Measurements from ENCODE around the gene CNN2.
"Not testable (repeated sequence)": the region's sequence is repeated elsewhere in the genome, so short reads cannot be mapped to it uniquely, and the experiment has no call there.

CNN2 gene

DNA sequence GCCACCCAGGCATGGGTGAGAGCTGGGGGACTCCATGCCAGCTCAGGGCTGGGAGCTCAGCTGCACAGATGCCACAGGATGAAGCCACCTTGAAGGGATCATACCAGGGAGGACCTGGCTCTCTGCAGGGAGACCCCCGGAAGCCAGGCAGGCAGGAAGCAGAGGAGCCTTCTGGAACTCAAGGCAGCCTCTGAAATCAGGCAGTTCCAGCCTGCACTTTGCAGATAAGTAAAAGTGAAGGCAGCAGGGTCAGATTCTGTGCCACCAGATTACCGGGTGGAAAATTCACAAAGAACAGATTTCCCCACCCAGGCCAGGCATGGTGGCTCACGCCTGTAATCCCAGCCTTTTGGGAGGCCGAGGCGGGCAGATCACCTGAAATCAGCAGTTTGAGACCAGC lies 8.0 kb upstream of the CNN2 start:
- Histone ChIP-seq H3K27me3 (replicated peaks; ENCODE audit: control insufficient read depth, insufficient read depth, low read length, poor library complexity, severe bottlenecking) (no peaks in the 10 kb centered on the region), H3K27ac (ENCODE audit: insufficient read depth, low read length, poor library complexity, severe bottlenecking) (no peak overlapping the region), H3K4me3 (ENCODE audit: insufficient read depth, low read depth, low read length, poor library complexity, severe bottlenecking) (no peak overlapping the region), H3K36me3 (ENCODE audit: control insufficient read depth, insufficient read depth, low read length) (peaks cover 22% of the 10 kb centered on the region), H3K4me1 (ENCODE audit: control insufficient read depth, insufficient read depth, low read length, poor library complexity, severe bottlenecking) (peaks cover 41% of the 10 kb centered on the region), H3K9me3 (ENCODE audit: control insufficient read depth, low read length) (no peaks in the 10 kb centered on the region)
- DNase-seq, result no peak

DNA sequence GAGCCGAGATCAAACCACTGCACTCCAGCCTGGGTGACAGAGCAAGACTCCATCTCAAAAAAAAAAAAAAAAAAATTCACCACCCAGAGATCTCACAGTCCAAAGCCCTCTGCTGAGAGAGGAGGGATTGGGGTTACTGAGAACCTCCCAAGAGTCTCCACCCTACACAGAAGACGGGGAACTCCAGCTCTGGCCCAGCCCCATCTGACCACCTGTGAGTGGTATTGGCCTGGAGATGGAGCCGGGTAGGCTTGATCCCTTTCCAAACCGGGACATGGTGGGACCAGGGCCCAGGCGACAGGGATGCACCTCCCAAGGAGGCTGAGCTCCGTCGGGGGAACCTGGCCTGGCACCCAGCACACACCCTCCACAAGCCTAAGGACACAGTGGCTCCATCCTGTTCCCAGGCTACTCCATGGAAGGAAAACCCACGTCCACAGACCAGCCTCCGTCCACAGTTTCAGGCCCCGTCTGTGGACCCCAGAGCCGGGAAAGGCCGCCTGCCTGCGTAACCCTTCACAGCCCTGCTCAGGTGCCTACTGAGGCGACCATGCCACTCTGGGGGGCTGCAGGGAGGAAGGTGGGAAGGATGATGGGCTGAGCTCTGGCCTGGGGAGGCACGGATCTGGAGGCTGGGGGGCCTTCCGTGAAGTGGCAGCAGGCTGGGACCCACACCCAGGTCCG lies 7.3 kb upstream of the CNN2 start:
- Histone ChIP-seq H3K27ac (ENCODE audit: insufficient read depth, low read length, poor library complexity, severe bottlenecking) (peak overlapping the region; percentile 48), H3K27me3 (replicated peaks; ENCODE audit: control insufficient read depth, insufficient read depth, low read length, poor library complexity, severe bottlenecking) (no peaks in the 10 kb centered on the region), H3K4me3 (ENCODE audit: insufficient read depth, low read depth, low read length, poor library complexity, severe bottlenecking) (peak overlapping the region; percentile 91), H3K4me1 (ENCODE audit: control insufficient read depth, insufficient read depth, low read length, poor library complexity, severe bottlenecking) (peaks cover 41% of the 10 kb centered on the region), H3K36me3 (ENCODE audit: control insufficient read depth, insufficient read depth, low read length) (peaks cover 16% of the 10 kb centered on the region), H3K9me3 (ENCODE audit: control insufficient read depth, low read length) (no peaks in the 10 kb centered on the region)
- no peak for DNase-seq

GRCh38 chr19:1019616-1019961 lies 6.8 kb upstream of the CNN2 start:
- Histone ChIP-seq H3K4me3 (ENCODE audit: insufficient read depth, low read depth, low read length, poor library complexity, severe bottlenecking) (peak overlapping the region; percentile 91), H3K4me1 (ENCODE audit: control insufficient read depth, insufficient read depth, low read length, poor library complexity, severe bottlenecking) (peaks cover 41% of the 10 kb centered on the region), H3K9me3 (ENCODE audit: control insufficient read depth, low read length) (no peaks in the 10 kb centered on the region), H3K27me3 (replicated peaks; ENCODE audit: control insufficient read depth, insufficient read depth, low read length, poor library complexity, severe bottlenecking) (no peaks in the 10 kb centered on the region), H3K36me3 (ENCODE audit: control insufficient read depth, insufficient read depth, low read length) (peaks cover 13% of the 10 kb centered on the region), H3K27ac (ENCODE audit: insufficient read depth, low read length, poor library complexity, severe bottlenecking) (peak overlapping the region; percentile 95)
- no peak for DNase-seq

- Histone ChIP-seq H3K27me3 (replicated peaks; ENCODE audit: control insufficient read depth, insufficient read depth, low read length, poor library complexity, severe bottlenecking) (no peaks in the 10 kb centered on the region), H3K4me3 (ENCODE audit: insufficient read depth, low read depth, low read length, poor library complexity, severe bottlenecking) (peak overlapping the region; percentile 91), H3K4me1 (ENCODE audit: control insufficient read depth, insufficient read depth, low read length, poor library complexity, severe bottlenecking) (peaks cover 37% of the 10 kb centered on the region), H3K36me3 (ENCODE audit: control insufficient read depth, insufficient read depth, low read length) (peaks cover 6% of the 10 kb centered on the region), H3K27ac (ENCODE audit: insufficient read depth, low read length, poor library complexity, severe bottlenecking) (peak overlapping the region; percentile 95), H3K9me3 (ENCODE audit: control insufficient read depth, low read length) (no peaks in the 10 kb centered on the region)
- no peak for DNase-seq
These were observed 6.2 kb upstream of the CNN2 start for GRCh38 chr19:1019980-1020867.

GRCh38 chr19:1020868-1021425 lies 5.5 kb upstream of the CNN2 start, which contains the start of gene TMEM259:
TMEM259 (minus strand) TSS chr19:1021123; CDS start chr19:1020996, 127 bp downstream.
- DNase-seq, result peak; percentile 95 to 97 (median 96)
- no peaks in the 10 kb centered on the region for H3K27me3 ChIP-seq (replicated peaks; ENCODE audit: control insufficient read depth, insufficient read depth, low read length, poor library complexity, severe bottlenecking)
- H3K36me3 ChIP-seq (ENCODE audit: control insufficient read depth, insufficient read depth, low read length), result peaks cover 6% of the 10 kb centered on the region
- H3K9me3 ChIP-seq (ENCODE audit: control insufficient read depth, low read length), result no peaks in the 10 kb centered on the region
- peaks cover 32% of the 10 kb centered on the region for H3K4me1 ChIP-seq (ENCODE audit: control insufficient read depth, insufficient read depth, low read length, poor library complexity, severe bottlenecking)
- H3K27ac ChIP-seq (ENCODE audit: insufficient read depth, low read length, poor library complexity, severe bottlenecking), result peak within 1 kb of the TSS; percentile 95
- H3K4me3 ChIP-seq (ENCODE audit: insufficient read depth, low read depth, low read length, poor library complexity, severe bottlenecking), result peak within 1 kb of the TSS; percentile 91

DNA sequence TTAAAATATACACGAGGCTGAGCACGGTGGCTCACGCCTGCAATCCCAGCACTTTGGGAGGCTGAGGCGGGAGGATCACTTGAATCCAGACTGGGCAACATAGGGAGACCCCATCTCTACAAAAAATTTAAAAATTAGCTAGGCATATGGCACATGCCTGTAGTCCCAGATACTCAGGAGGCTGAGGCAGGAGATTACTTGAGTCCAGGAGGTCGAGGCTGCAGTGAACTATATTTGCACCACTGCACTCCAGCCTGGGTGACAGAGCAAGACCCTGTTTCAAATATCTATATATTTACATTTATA lies 2.6 kb upstream of the CNN2 start:
- H3K9me3 ChIP-seq (ENCODE audit: control insufficient read depth, low read length); H3K27me3 ChIP-seq (replicated peaks; ENCODE audit: control insufficient read depth, insufficient read depth, low read length, poor library complexity, severe bottlenecking); H3K4me3 ChIP-seq (ENCODE audit: insufficient read depth, low read depth, low read length, poor library complexity, severe bottlenecking); H3K36me3 ChIP-seq (ENCODE audit: control insufficient read depth, insufficient read depth, low read length); DNase-seq; H3K27ac ChIP-seq (ENCODE audit: insufficient read depth, low read length, poor library complexity, severe bottlenecking): not testable (repeated sequence)
- H3K4me1 ChIP-seq (ENCODE audit: control insufficient read depth, insufficient read depth, low read length, poor library complexity, severe bottlenecking), result peaks cover 22% of the 10 kb centered on the region

DNA sequence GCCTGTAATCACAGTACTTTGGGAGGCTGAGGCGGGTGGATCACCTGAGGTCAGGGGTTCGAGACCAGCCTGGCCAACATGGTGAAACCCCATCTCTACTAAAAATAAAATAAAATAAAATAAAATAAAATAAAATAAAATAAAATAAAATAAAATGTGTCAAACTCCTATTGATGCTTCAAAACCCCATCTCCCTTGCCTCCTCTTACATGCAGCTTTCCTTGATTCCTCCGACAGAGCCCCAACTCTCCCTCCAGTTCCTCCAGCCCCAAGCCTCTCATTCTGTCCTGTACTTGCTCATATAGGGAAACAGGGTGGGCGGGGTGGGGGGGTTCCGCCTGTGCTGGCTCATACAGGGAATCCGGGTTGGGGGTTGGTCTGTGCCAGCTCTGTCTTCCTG lies 1.3 kb upstream of the CNN2 start:
- not testable (repeated sequence) for H3K9me3 ChIP-seq (ENCODE audit: control insufficient read depth, low read length); DNase-seq; H3K27me3 ChIP-seq (replicated peaks; ENCODE audit: control insufficient read depth, insufficient read depth, low read length, poor library complexity, severe bottlenecking); H3K36me3 ChIP-seq (ENCODE audit: control insufficient read depth, insufficient read depth, low read length); H3K27ac ChIP-seq (ENCODE audit: insufficient read depth, low read length, poor library complexity, severe bottlenecking); H3K4me3 ChIP-seq (ENCODE audit: insufficient read depth, low read depth, low read length, poor library complexity, severe bottlenecking)
- H3K4me1 ChIP-seq (ENCODE audit: control insufficient read depth, insufficient read depth, low read length, poor library complexity, severe bottlenecking), result peaks cover 22% of the 10 kb centered on the region

GRCh38 chr19:1026783-1027649 lies 608 bp downstream of the CNN2 start:
- H3K4me1 ChIP-seq (ENCODE audit: control insufficient read depth, insufficient read depth, low read length, poor library complexity, severe bottlenecking), result peaks cover 29% of the 10 kb centered on the region
- no peak for DNase-seq
- H3K9me3 ChIP-seq (ENCODE audit: control insufficient read depth, low read length), result no peaks in the 10 kb centered on the region

DNA sequence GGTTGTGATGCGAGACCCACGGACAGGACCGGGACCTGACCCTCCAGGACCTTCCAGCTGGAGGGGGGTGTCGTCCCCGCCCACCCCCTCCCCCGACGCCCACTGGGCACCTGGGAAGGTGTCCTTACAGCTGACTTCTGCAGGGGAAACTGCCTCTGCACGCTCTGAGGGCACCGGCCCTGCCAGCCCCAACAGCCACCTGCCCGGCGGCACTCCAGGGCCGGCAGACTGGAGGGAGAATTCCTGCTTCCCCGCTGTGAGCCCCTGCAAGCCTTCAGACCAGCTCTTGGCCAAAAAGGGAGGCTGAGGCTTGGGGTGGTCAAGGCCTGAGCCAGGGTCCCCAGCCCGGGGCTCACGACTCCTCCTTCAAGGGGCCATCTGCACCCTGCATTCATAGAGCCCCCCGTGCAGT lies 1.2 kb downstream of the CNN2 start:
- no peaks in the 10 kb centered on the region for H3K27me3 ChIP-seq (replicated peaks; ENCODE audit: control insufficient read depth, insufficient read depth, low read length, poor library complexity, severe bottlenecking)
- peaks cover 34% of the 10 kb centered on the region for H3K4me1 ChIP-seq (ENCODE audit: control insufficient read depth, insufficient read depth, low read length, poor library complexity, severe bottlenecking)
- H3K9me3 ChIP-seq (ENCODE audit: control insufficient read depth, low read length), result no peaks in the 10 kb centered on the region
- H3K4me3 ChIP-seq (ENCODE audit: insufficient read depth, low read depth, low read length, poor library complexity, severe bottlenecking), result peak overlapping the region; percentile 96
- DNase-seq, result no peak
- H3K36me3 ChIP-seq (ENCODE audit: control insufficient read depth, insufficient read depth, low read length), result peaks cover 11% of the 10 kb centered on the region
- H3K27ac ChIP-seq (ENCODE audit: insufficient read depth, low read length, poor library complexity, severe bottlenecking), result peak overlapping the region; percentile 84

More at GRCh38 chr19:1026783-1027649, 608 bp downstream of the CNN2 start:
- Histone ChIP-seq H3K36me3 (ENCODE audit: control insufficient read depth, insufficient read depth, low read length) (peaks cover 5% of the 10 kb centered on the region), H3K27ac (ENCODE audit: insufficient read depth, low read length, poor library complexity, severe bottlenecking) (peak overlapping the region; percentile 84), H3K4me3 (ENCODE audit: insufficient read depth, low read depth, low read length, poor library complexity, severe bottlenecking) (peak overlapping the region; percentile 96), H3K27me3 (replicated peaks; ENCODE audit: control insufficient read depth, insufficient read depth, low read length, poor library complexity, severe bottlenecking) (no peaks in the 10 kb centered on the region)
